ENCODE data around the gene PFDN6. TPM values are rescaled to one million over a fixed set of nuclear protein-coding genes. Genes with fewer than 3 reads are reported as not detected.

Gene PFDN6
- total RNA-seq, 3 donors from 2014 or later (not counting 1 experiment from before 2014, with no cell fraction given) = 19.2 to 26.5 (median 22.7) TPM

- intact Hi-C loops (cut with micrococcal nuclease) = loop anchor here (1.0 kb wide), 2 partner anchors 21 to 50 kb away; partner anchors contain the start of genes RXRB, SLC39A7 and VPS52
- no peaks in the 10 kb centered on the region for H3K27me3 ChIP-seq (ENCODE audit: control insufficient read depth, insufficient read depth, low read length)
- Mint-ChIP-seq H3K4me1 (peaks cover 22 to 37% of the 10 kb centered on the region in 2 donors), H3K9me3 (no peaks in the 10 kb centered on the region), H3K36me3 (no peaks in the 10 kb centered on the region), H3K4me3 (peak overlapping the region; percentile 90), H3K27ac (peak overlapping the region; percentile 95 to 97), H3K27me3 (ENCODE audit: low read depth in 2 of 2) (no peaks in the 10 kb centered on the region)
- peaks cover 28% of the 10 kb centered on the region for H3K4me1 ChIP-seq (ENCODE audit: control insufficient read depth, insufficient read depth, low read length)
- H3K36me3 ChIP-seq (ENCODE audit: control insufficient read depth, insufficient read depth, low read length) = peaks cover 11% of the 10 kb centered on the region
- peak overlapping the region; percentile 68 for H3K4me3 ChIP-seq (ENCODE audit: low read length)
- DNase-seq (peak in 1 of 2 donors; percentile 18), ATAC-seq (no peak)
- 24% methylated on average over 15 of the region's 15 CpGs for WGBS (ENCODE audit: insufficient coverage)
- TF ChIP-seq, protein P1, sequence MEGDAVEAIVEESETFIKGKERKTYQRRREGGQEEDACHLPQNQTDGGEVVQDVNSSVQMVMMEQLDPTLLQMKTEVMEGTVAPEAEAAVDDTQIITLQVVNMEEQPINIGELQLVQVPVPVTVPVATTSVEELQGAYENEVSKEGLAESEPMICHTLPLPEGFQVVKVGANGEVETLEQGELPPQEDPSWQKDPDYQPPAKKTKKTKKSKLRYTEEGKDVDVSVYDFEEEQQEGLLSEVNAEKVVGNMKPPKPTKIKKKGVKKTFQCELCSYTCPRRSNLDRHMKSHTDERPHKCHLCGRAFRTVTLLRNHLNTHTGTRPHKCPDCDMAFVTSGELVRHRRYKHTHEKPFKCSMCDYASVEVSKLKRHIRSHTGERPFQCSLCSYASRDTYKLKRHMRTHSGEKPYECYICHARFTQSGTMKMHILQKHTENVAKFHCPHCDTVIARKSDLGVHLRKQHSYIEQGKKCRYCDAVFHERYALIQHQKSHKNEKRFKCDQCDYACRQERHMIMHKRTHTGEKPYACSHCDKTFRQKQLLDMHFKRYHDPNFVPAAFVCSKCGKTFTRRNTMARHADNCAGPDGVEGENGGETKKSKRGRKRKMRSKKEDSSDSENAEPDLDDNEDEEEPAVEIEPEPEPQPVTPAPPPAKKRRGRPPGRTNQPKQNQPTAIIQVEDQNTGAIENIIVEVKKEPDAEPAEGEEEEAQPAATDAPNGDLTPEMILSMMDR (IDR thresholded peaks at IDR 0.05) = no peak
- no peaks in the 10 kb centered on the region for H3K9me3 ChIP-seq (ENCODE audit: control insufficient read depth, insufficient read depth, low read length)
- peak overlapping the region; percentile 94 for H3K27ac ChIP-seq (ENCODE audit: low read length)
These were observed 39.4 kb upstream of the PFDN6 start for GRCh38 chr6:33249732-33250630.

DNA sequence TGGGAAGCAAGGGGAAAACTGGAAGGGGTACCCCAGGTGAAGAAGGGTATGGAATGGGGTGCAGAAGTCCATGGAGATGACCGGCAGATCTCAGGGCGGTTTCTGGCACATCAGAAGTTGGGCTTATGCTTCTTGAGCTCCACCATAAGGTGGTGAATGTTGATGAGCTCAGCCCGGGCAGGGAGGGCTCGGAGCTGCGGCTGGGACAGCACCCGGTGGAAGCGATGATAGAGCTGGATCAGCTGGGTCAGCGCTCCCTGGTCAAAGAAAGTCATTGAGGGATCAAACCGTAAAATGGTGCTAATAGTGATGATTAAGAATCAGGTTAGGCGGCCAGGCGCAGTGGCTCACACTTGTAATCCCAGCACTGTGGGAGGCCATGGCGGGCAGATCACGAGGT lies 38.7 kb upstream of the PFDN6 start:
- H3K27me3 ChIP-seq (ENCODE audit: control insufficient read depth, insufficient read depth, low read length) = no peaks in the 10 kb centered on the region
- Mint-ChIP-seq H3K27ac (peak overlapping the region; percentile 95 to 97), H3K36me3 (no peaks in the 10 kb centered on the region), H3K4me3 (peak overlapping the region; percentile 90), H3K4me1 (peaks cover 22 to 37% of the 10 kb centered on the region in 2 donors), H3K9me3 (no peaks in the 10 kb centered on the region), H3K27me3 (ENCODE audit: low read depth in 2 of 2) (no peaks in the 10 kb centered on the region)
- no peak overlapping the region for H3K4me3 ChIP-seq (ENCODE audit: low read length)
- TF ChIP-seq, protein P1 (IDR thresholded peaks at IDR 0.05) = no peak
- peaks cover 14% of the 10 kb centered on the region for H3K36me3 ChIP-seq (ENCODE audit: control insufficient read depth, insufficient read depth, low read length)
- ATAC-seq (no peak), DNase-seq (no peak)
- no peak overlapping the region for H3K27ac ChIP-seq (ENCODE audit: low read length)
- no peaks in the 10 kb centered on the region for H3K9me3 ChIP-seq (ENCODE audit: control insufficient read depth, insufficient read depth, low read length)
- intact Hi-C loops (cut with micrococcal nuclease) = no loop called here
- H3K4me1 ChIP-seq (ENCODE audit: control insufficient read depth, insufficient read depth, low read length) = peaks cover 28% of the 10 kb centered on the region
- 98% methylated on average over 13 of the region's 13 CpGs for WGBS (ENCODE audit: insufficient coverage)

- Histone ChIP-seq H3K4me1 (ENCODE audit: control insufficient read depth, insufficient read depth, low read length) (peaks cover 28% of the 10 kb centered on the region), H3K27me3 (ENCODE audit: control insufficient read depth, insufficient read depth, low read length) (no peaks in the 10 kb centered on the region), H3K27ac (ENCODE audit: low read length) (no peak overlapping the region), H3K36me3 (ENCODE audit: control insufficient read depth, insufficient read depth, low read length) (peaks cover 14% of the 10 kb centered on the region), H3K4me3 (ENCODE audit: low read length) (no peak overlapping the region), H3K9me3 (ENCODE audit: control insufficient read depth, insufficient read depth, low read length) (no peaks in the 10 kb centered on the region)
- no peaks in the 10 kb centered on the region for H3K27me3 Mint-ChIP-seq (ENCODE audit: low read depth in 2 of 2)
- no peaks in the 10 kb centered on the region for H3K9me3 Mint-ChIP-seq
- 89% methylated on average over 6 of the region's 6 CpGs for WGBS (ENCODE audit: insufficient coverage)
- peak overlapping the region in 1 of 2 donors; percentile 95 for H3K27ac Mint-ChIP-seq
- intact Hi-C loops (cut with micrococcal nuclease) = no loop called here
- no peaks in the 10 kb centered on the region for H3K36me3 Mint-ChIP-seq
- no peak for ATAC-seq
- peaks cover 22 to 37% of the 10 kb centered on the region in 2 donors for H3K4me1 Mint-ChIP-seq
- H3K4me3 Mint-ChIP-seq = peak overlapping the region; percentile 7
- no peak for DNase-seq
- TF ChIP-seq, protein P1 (IDR thresholded peaks at IDR 0.05) = no peak
These were observed 37.9 kb upstream of the PFDN6 start for GRCh38 chr6:33251395-33252012.
